Sigmoid colon (tissue), 7 donors: ENCODE results near the gene SLC44A5. TPM values are rescaled to one million over a fixed set of nuclear protein-coding genes. Genes with fewer than 3 reads are reported as not detected.

Experiments used
- DNase-seq: peaks from one replicate; pipeline ENCODE4 v3.0.0-alpha.2; 2019
- H3K27ac ChIP-seq, 4 donors: fragments of 200-600 bp; sonication (generic); one replicate each; pipeline ENCODE4 v1.5.1; 2016 to 2019; ENCODE audit warnings: mild to moderate bottlenecking in 1 of 4
- H3K27me3 ChIP-seq, 3 donors: fragments of 200-600 bp; sonication (generic); one replicate each; pipeline ENCODE4 v1.5.1; 2019; ENCODE audit warnings: mild to moderate bottlenecking in 1 of 3
- H3K36me3 ChIP-seq, 4 donors: fragments of 200-600 bp; sonication (generic); one replicate each; pipeline ENCODE4 v1.5.1; 2016 to 2019
- H3K4me1 ChIP-seq, 4 donors: fragments of 200-600 bp; sonication (generic); one replicate each; pipeline ENCODE4 v1.5.1; 2017 to 2019
- H3K4me3 ChIP-seq, 4 donors: fragments of 200-600 bp; sonication (generic); one replicate each; pipeline ENCODE4 v1.5.1; 2017 to 2019; ENCODE audit warnings: mild to moderate bottlenecking in 2 of 4, moderate library complexity in 1 of 4
- H3K9me3 ChIP-seq, 4 donors: fragments of 200-600 bp in 3 of 4; sonication (generic) in 3 of 4; one replicate each; pipeline versions ENCODE4 v1.5.1 to v1.6.1; 2013 to 2019
- CTCF ChIP-seq, 4 experiments: fragments of 450-650 bp in 3 of 4; fragments of 200-600 bp in 1 of 4; IDR thresholded peaks; one replicate each; pipeline ENCODE4 v1.5.1; 2016 to 2019; ENCODE audit warnings: antibody characterized with exemption in 4 of 4, mild to moderate bottlenecking in 3 of 4, moderate library complexity in 2 of 4
- EP300 ChIP-seq, 4 donors: sonication (generic); formaldehyde crosslinking; IDR thresholded peaks; one replicate each; pipeline ENCODE4 v1.6.1; 2017; ENCODE audit warnings: antibody characterized with exemption in 4 of 4
- POLR2A ChIP-seq, 2 donors: fragments of 450-650 bp; IDR thresholded peaks; one replicate each; pipeline ENCODE4 v1.6.1; 2016; ENCODE audit warnings: antibody characterized with exemption in 2 of 2, mild to moderate bottlenecking in 2 of 2, moderate library complexity in 2 of 2
- POLR2AphosphoS5 ChIP-seq, 4 donors: sonication (generic); formaldehyde crosslinking; IDR thresholded peaks; one replicate each; pipeline ENCODE4 v1.6.1; 2017; ENCODE audit warnings: antibody characterized with exemption in 4 of 4
- WGBS, 2 donors: extraction: QIAGEN DNeasy Blood & Tissue Kit; methylation state at CpG; one replicate each; pipeline ENCODE4 v1.1.7; 2013; 5-methylcytosine and 5-hydroxymethylcytosine counted together
- intact Hi-C: fragments of 100-400 bp; cut with DNase I; formaldehyde crosslinking; loops from one replicate; pipeline ENCODE4 v1.15.1; 2023
- polyA plus RNA-seq, 3 donors: library from polyadenylated mRNA; stranded (reverse); fragments of 200-250 nt; gene quantifications; one replicate each; pipeline ENCODE4 v1.2.3, GENCODE V29; 2013
- total RNA-seq, 4 donors: library from RNA; depleted of rRNA; stranded (reverse); fragments of >200 nt; gene quantifications; one replicate each; pipeline ENCODE4 v1.1.0, GENCODE V29; 2016
- donor health status: healthy with polysubstance abuse.
- donor health status: Bipolar disorder and iron deficiency.
- donor health status: healthy.

Gene SLC44A5
- total and polyA plus RNA-seq, 7 donors, result 0.36 to 1.4 (median 0.67) TPM; not detected in 1

GRCh38 chr1:75472089-75472970 is 138.6 kb downstream of the SLC44A5 start:
- Histone ChIP-seq H3K36me3 (no peaks in the 10 kb centered on the region), H3K9me3 (no peaks in the 10 kb centered on the region), H3K4me1 (no peaks in the 10 kb centered on the region), H3K4me3 (no peak overlapping the region), H3K27me3 (no peaks in the 10 kb centered on the region), H3K27ac (no peak overlapping the region)
- intact Hi-C loops, result no loop called here
- TF ChIP-seq POLR2AphosphoS5 (IDR thresholded peaks at IDR 0.05) (no peak), POLR2A (IDR thresholded peaks at IDR 0.05) (no peak), EP300 (IDR thresholded peaks at IDR 0.05) (no peak), CTCF (IDR thresholded peaks at IDR 0.05) (no peak)
- WGBS, 2 donors, result 79 to 80% methylated on average over 5 of the region's 5 CpGs
- no peak for DNase-seq

DNA sequence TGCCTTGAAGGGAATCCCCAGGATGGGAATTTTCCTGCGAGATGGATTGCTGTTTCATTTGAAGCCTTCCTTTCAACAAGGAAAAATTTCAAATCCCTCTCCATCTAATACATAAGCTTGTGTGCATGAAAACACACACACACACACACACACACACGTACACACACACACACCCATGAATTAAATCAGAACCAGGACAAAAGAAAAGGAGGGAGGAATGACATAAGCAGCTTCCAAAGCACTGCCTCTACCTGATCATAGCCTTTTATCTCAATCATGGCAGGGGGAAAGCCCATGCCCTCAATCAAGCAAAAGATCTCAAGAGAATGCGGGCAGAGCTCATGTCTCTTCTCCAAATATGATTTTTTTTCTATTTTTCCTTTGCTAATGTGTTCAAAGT is 139.7 kb downstream of the SLC44A5 start:
- Histone ChIP-seq H3K4me3 (no peak overlapping the region), H3K27me3 (no peaks in the 10 kb centered on the region), H3K9me3 (no peaks in the 10 kb centered on the region), H3K27ac (no peak overlapping the region), H3K4me1 (no peaks in the 10 kb centered on the region), H3K36me3 (no peaks in the 10 kb centered on the region)
- DNase-seq, result no peak
- intact Hi-C loops, result no loop called here
- WGBS, 2 donors, result 69 to 78% methylated on average over 3 of the region's 3 CpGs
- TF ChIP-seq EP300 (IDR thresholded peaks at IDR 0.05) (no peak), POLR2AphosphoS5 (IDR thresholded peaks at IDR 0.05) (no peak), CTCF (IDR thresholded peaks at IDR 0.05) (no peak), POLR2A (IDR thresholded peaks at IDR 0.05) (no peak)

DNA sequence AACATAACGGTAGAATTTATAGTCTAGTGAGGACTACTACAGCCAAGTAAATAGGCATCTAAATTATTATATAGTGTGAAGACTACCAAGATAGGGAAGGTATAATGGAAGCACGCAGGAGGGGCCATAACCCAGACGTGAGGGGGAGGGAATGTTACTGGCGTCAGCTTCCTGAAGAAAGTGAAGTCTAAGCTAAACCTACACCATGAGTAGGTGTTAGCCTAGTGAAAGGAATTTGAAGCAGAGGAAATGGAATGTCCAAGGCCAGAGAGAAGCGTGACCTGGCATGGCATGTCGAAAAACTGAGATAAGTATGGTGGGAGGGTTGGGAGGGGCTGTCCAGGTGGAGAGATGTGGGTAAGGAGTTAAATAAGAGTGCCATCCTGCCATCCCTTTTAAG is 140.5 kb downstream of the SLC44A5 start:
- TF ChIP-seq CTCF (IDR thresholded peaks at IDR 0.05) (no peak), POLR2A (IDR thresholded peaks at IDR 0.05) (no peak), EP300 (IDR thresholded peaks at IDR 0.05) (no peak), POLR2AphosphoS5 (IDR thresholded peaks at IDR 0.05) (no peak)
- no peaks in the 10 kb centered on the region for H3K4me1 ChIP-seq
- no peaks in the 10 kb centered on the region for H3K36me3 ChIP-seq
- 74 to 81% methylated on average over 6 of the region's 6 CpGs for WGBS, 2 donors
- no peaks in the 10 kb centered on the region for H3K9me3 ChIP-seq
- DNase-seq, result no peak
- H3K27ac ChIP-seq, result no peak overlapping the region
- H3K4me3 ChIP-seq, result no peak overlapping the region
- H3K27me3 ChIP-seq, result no peaks in the 10 kb centered on the region
- intact Hi-C loops, result no loop called here

- Histone ChIP-seq H3K4me1 (no peaks in the 10 kb centered on the region), H3K27ac (no peak overlapping the region), H3K4me3 (no peak overlapping the region), H3K27me3 (no peaks in the 10 kb centered on the region), H3K36me3 (no peaks in the 10 kb centered on the region), H3K9me3 (no peaks in the 10 kb centered on the region)
- intact Hi-C loops, result no loop called here
- TF ChIP-seq EP300 (IDR thresholded peaks at IDR 0.05), result no peak
- TF ChIP-seq POLR2A (IDR thresholded peaks at IDR 0.05), result no peak
- TF ChIP-seq POLR2AphosphoS5 (IDR thresholded peaks at IDR 0.05), result no peak
- no peak for TF ChIP-seq CTCF (IDR thresholded peaks at IDR 0.05)
- DNase-seq, result no peak
- WGBS, 2 donors, result 64 to 74% methylated on average over 7 of the region's 7 CpGs
Measured at GRCh38 chr1:75469586-75470173, 141.2 kb downstream of the SLC44A5 start.
